Neural crest cell (in vitro differentiated cells): ENCODE data around the gene SARS2. TPM values are rescaled to one million over a fixed set of nuclear protein-coding genes. Genes with fewer than 3 reads are reported as not detected.

Source experiments
- DNase-seq: peaks from one replicate; pipeline ENCODE4 v3.0.0; 2021; ENCODE audit warnings: low read depth, mixed read lengths, low spot score
- H3K27ac Mint-ChIP-seq: one replicate; pipeline ENCODE4 v1.8.0; 2021; ENCODE audit warnings: mild to moderate bottlenecking, mixed read lengths; ENCODE audit not compliant: unreplicated experiment
- H3K27me3 Mint-ChIP-seq: 2 replicates; pipeline ENCODE4 v1.8.0; 2021; ENCODE audit warnings: low read depth, mild to moderate bottlenecking, mixed read lengths
- H3K36me3 Mint-ChIP-seq: 2 replicates; pipeline ENCODE4 v1.8.0; 2021; ENCODE audit warnings: low read depth, mild to moderate bottlenecking, mixed read lengths
- H3K4me1 Mint-ChIP-seq: 2 replicates; pipeline ENCODE4 v1.8.0; 2021; ENCODE audit warnings: mixed read lengths
- H3K4me3 Mint-ChIP-seq: one replicate; pipeline ENCODE4 v1.8.0; 2021; ENCODE audit warnings: mild to moderate bottlenecking, mixed read lengths
- H3K9me3 Mint-ChIP-seq: 2 replicates; pipeline ENCODE4 v1.8.0; 2021; ENCODE audit warnings: mixed read lengths
- total RNA-seq: library from RNA; stranded (reverse); gene quantifications from 2 replicates; pipeline ENCODE4 v1.2.1, GENCODE V29; 2021
- TF ChIP-seq, protein P1 (sequence below): fragments of 200-600 bp; sonication (generic); conservative IDR thresholded peaks from 2 replicates; pipeline ENCODE4 v1.5.0; 2021; ENCODE audit warnings: antibody characterized with exemption, mild to moderate bottlenecking

Gene SARS2
- total RNA-seq, 1 donor from 2014 or later, result 58.5 TPM

GRCh38 chr19:38932425-38933179 is 2.0 kb upstream of the SARS2 start:
- TF ChIP-seq, protein P1, sequence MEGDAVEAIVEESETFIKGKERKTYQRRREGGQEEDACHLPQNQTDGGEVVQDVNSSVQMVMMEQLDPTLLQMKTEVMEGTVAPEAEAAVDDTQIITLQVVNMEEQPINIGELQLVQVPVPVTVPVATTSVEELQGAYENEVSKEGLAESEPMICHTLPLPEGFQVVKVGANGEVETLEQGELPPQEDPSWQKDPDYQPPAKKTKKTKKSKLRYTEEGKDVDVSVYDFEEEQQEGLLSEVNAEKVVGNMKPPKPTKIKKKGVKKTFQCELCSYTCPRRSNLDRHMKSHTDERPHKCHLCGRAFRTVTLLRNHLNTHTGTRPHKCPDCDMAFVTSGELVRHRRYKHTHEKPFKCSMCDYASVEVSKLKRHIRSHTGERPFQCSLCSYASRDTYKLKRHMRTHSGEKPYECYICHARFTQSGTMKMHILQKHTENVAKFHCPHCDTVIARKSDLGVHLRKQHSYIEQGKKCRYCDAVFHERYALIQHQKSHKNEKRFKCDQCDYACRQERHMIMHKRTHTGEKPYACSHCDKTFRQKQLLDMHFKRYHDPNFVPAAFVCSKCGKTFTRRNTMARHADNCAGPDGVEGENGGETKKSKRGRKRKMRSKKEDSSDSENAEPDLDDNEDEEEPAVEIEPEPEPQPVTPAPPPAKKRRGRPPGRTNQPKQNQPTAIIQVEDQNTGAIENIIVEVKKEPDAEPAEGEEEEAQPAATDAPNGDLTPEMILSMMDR, result peak; percentile 50
- H3K4me3 Mint-ChIP-seq, result peak overlapping the region; percentile 83
- H3K36me3 Mint-ChIP-seq, result peaks cover 21% of the 10 kb centered on the region
- no peaks in the 10 kb centered on the region for H3K27me3 Mint-ChIP-seq
- peak; percentile 45 for DNase-seq
- peaks cover 5% of the 10 kb centered on the region for H3K9me3 Mint-ChIP-seq
- H3K27ac Mint-ChIP-seq, result no peak overlapping the region
- H3K4me1 Mint-ChIP-seq, result peaks cover 28% of the 10 kb centered on the region

GRCh38 chr19:38931521-38931793 is 894 bp upstream of the SARS2 start:
- no peak for DNase-seq
- Mint-ChIP-seq H3K9me3 (peaks cover 5% of the 10 kb centered on the region), H3K27ac (no peak overlapping the region), H3K27me3 (no peaks in the 10 kb centered on the region), H3K4me1 (peaks cover 28% of the 10 kb centered on the region), H3K36me3 (peaks cover 21% of the 10 kb centered on the region), H3K4me3 (peak overlapping the region; percentile 100)
- TF ChIP-seq, protein P1, result no peak

- peak within 1 kb of the TSS; percentile 99 for H3K27ac Mint-ChIP-seq
- H3K36me3 Mint-ChIP-seq, result peaks cover 17% of the 10 kb centered on the region
- DNase-seq, result peak; percentile 95
- TF ChIP-seq, protein P1, result no peak
- H3K27me3 Mint-ChIP-seq, result no peaks in the 10 kb centered on the region
- H3K4me1 Mint-ChIP-seq, result peaks cover 28% of the 10 kb centered on the region
- H3K9me3 Mint-ChIP-seq, result peaks cover 2% of the 10 kb centered on the region
- peak within 1 kb of the TSS; percentile 100 for H3K4me3 Mint-ChIP-seq
Observed at GRCh38 chr19:38930776-38931520, 385 bp upstream of the SARS2 start, which contains the start of gene MRPS12. Gene MRPS12, plus strand, starts transcription at chr19:38930944. Its CDS starts 351 bp downstream, at chr19:38931295.

GRCh38 chr19:38928391-38929001 is 2.1 kb downstream of the SARS2 start:
- no peak for DNase-seq
- H3K4me3 Mint-ChIP-seq, result peak overlapping the region; percentile 100
- H3K36me3 Mint-ChIP-seq, result peaks cover 5% of the 10 kb centered on the region
- H3K4me1 Mint-ChIP-seq, result peaks cover 28% of the 10 kb centered on the region
- no peak overlapping the region for H3K27ac Mint-ChIP-seq
- TF ChIP-seq, protein P1, result no peak
- H3K9me3 Mint-ChIP-seq, result no peaks in the 10 kb centered on the region
- no peaks in the 10 kb centered on the region for H3K27me3 Mint-ChIP-seq

- Mint-ChIP-seq H3K4me3 (no peak overlapping the region), H3K27ac (no peak overlapping the region), H3K9me3 (no peaks in the 10 kb centered on the region), H3K27me3 (no peaks in the 10 kb centered on the region), H3K4me1 (peaks cover 5% of the 10 kb centered on the region), H3K36me3 (peaks cover 13% of the 10 kb centered on the region)
- TF ChIP-seq, protein P1, result no peak
- DNase-seq, result no peak
Observed at GRCh38 chr19:38924388-38924787, 6.2 kb downstream of the SARS2 start.
